ENCODE data around the gene PITRM1. TPM values are rescaled to one million over a fixed set of nuclear protein-coding genes. Genes with fewer than 3 reads are reported as not detected.
"Not testable (repeated sequence)": the region's sequence is repeated elsewhere in the genome, so short reads cannot be mapped to it uniquely, and the experiment has no call there.

The PITRM1 gene
- 51.9 TPM for polyA plus RNA-seq (2013, experiment 1 of 4)
- polyA plus RNA-seq (2013, experiment 2 of 4): 47.9 TPM
- 44.5 TPM for polyA plus RNA-seq (2013, experiment 3 of 4)
- polyA plus RNA-seq (2013, experiment 4 of 4): 50.6 TPM

DNA sequence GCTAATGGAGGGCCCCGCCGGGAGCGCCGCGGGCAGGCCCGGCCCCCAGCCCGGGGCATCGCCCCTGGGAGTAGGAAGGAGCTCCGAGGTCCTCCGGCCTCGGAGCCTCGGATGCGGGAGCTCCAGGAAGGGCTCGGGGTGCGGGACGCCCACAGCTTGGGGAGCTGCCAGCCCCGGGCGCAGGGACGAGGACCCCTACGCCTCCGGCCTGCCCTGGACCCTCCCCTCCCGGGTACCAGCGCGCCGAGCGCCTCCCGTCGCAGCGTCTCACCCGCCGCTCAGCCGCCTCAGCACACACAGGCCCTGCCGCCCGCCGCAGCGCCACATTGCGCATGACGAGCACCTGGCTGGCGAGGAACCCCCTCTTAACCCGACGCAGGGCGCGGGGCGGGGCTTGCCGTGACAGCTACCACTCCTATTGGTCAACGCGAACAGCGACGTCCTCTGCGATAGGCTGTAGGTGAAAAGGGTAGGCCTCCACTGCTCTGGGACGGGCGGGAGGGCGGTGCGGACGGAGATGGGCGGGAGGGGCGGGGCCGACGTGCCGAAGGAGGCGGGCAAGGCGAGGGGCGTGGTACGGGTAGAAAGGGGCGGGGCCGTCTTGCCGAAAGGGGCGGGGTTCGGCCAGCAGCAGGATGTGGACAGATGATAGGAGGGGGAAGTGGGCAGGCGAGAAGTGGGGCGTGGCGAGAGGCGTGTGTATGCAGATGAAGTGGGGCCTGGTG is at the start of gene PITRM1:
PITRM1 (minus strand) TSS at position 337 of the 725 bp plus-strand sequence; CDS start at position 327, 10 bp downstream.
- peak within 1 kb of the TSS; percentile 85 for H3K4me3 ChIP-seq (ENCODE audit: insufficient read depth, low read depth, low read length)
- H3K4me1 ChIP-seq (ENCODE audit: control insufficient read depth, insufficient read depth, low read length): peaks cover 4% of the 10 kb centered on the region
- H3K9me3 ChIP-seq (ENCODE audit: control insufficient read depth, low read length): no peaks in the 10 kb centered on the region
- H3K27me3 ChIP-seq (ENCODE audit: control insufficient read depth, insufficient read depth, low read length, poor library complexity, severe bottlenecking): no peaks in the 10 kb centered on the region
- H3K27ac ChIP-seq (ENCODE audit: insufficient read depth, low read depth, low read length, poor library complexity, severe bottlenecking): no peak within 1 kb of the TSS
- WGBS, 2 experiments: 1% methylated on average over 73 of the region's 73 CpGs
- no peaks in the 10 kb centered on the region for H3K36me3 ChIP-seq (ENCODE audit: control insufficient read depth, insufficient read depth, low read length)

DNA sequence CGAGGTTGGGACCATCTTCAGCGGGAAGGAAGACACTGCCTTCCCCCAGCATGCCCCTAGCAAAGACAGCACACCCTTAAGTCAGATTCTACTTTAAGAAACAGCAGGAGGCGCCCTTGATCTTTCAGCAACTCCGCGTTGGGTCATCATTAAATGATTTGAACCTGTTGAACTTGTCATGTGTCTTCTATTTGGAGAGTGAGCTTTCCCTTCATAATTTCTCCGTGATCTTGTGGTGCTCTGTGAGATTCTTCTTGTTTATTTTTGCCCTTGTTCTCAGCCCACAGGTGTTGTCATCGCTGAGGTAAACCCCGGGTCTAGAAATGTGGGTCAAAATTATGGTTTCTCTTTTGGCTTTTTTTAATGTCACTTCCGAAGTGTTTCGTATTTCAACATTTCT is 49.5 kb upstream of the PITRM1 start:
- H3K27me3 ChIP-seq (ENCODE audit: control insufficient read depth, insufficient read depth, low read length, poor library complexity, severe bottlenecking): no peaks in the 10 kb centered on the region
- H3K9me3 ChIP-seq (ENCODE audit: control insufficient read depth, low read length): no peaks in the 10 kb centered on the region
- 81 to 86% methylated on average over 10 of the region's 10 CpGs for WGBS, 2 experiments
- no peak overlapping the region for H3K27ac ChIP-seq (ENCODE audit: insufficient read depth, low read depth, low read length, poor library complexity, severe bottlenecking)
- H3K36me3 ChIP-seq (ENCODE audit: control insufficient read depth, insufficient read depth, low read length): no peaks in the 10 kb centered on the region
- no peak overlapping the region for H3K4me3 ChIP-seq (ENCODE audit: insufficient read depth, low read depth, low read length)
- H3K4me1 ChIP-seq (ENCODE audit: control insufficient read depth, insufficient read depth, low read length): no peaks in the 10 kb centered on the region

DNA sequence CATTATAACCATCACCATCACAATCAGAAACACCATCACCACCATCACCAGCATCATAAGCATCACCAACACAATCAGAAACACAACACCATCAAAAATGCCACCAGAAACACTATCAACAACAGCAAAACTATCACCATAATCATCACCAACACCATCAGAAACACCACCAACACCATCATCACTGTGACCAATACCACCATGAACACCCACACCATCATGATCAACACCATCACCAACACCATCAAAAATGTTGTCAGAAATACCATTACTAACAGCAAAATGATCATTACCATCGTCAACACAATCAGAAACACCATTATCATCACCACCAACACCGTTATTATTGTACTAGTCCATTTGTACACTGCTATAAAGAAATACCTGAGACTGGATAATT is 49.0 kb upstream of the PITRM1 start:
- not testable (repeated sequence) for H3K9me3 ChIP-seq (ENCODE audit: control insufficient read depth, low read length); H3K36me3 ChIP-seq (ENCODE audit: control insufficient read depth, insufficient read depth, low read length); H3K4me3 ChIP-seq (ENCODE audit: insufficient read depth, low read depth, low read length); H3K27me3 ChIP-seq (ENCODE audit: control insufficient read depth, insufficient read depth, low read length, poor library complexity, severe bottlenecking); H3K27ac ChIP-seq (ENCODE audit: insufficient read depth, low read depth, low read length, poor library complexity, severe bottlenecking); H3K4me1 ChIP-seq (ENCODE audit: control insufficient read depth, insufficient read depth, low read length)
- WGBS, 2 experiments: no CpG with 5 or more reads among the region's 2 CpGs

GRCh38 chr10:3220853-3221252 is 48.3 kb upstream of the PITRM1 start:
- H3K4me3 ChIP-seq (ENCODE audit: insufficient read depth, low read depth, low read length): no peak overlapping the region
- H3K9me3 ChIP-seq (ENCODE audit: control insufficient read depth, low read length): no peaks in the 10 kb centered on the region
- no peak overlapping the region for H3K27ac ChIP-seq (ENCODE audit: insufficient read depth, low read depth, low read length, poor library complexity, severe bottlenecking)
- H3K4me1 ChIP-seq (ENCODE audit: control insufficient read depth, insufficient read depth, low read length): no peaks in the 10 kb centered on the region
- no peaks in the 10 kb centered on the region for H3K36me3 ChIP-seq (ENCODE audit: control insufficient read depth, insufficient read depth, low read length)
- no peaks in the 10 kb centered on the region for H3K27me3 ChIP-seq (ENCODE audit: control insufficient read depth, insufficient read depth, low read length, poor library complexity, severe bottlenecking)

GRCh38 chr10:3219021-3219628 is 46.5 kb upstream of the PITRM1 start:
- H3K36me3 ChIP-seq (ENCODE audit: control insufficient read depth, insufficient read depth, low read length); H3K27me3 ChIP-seq (ENCODE audit: control insufficient read depth, insufficient read depth, low read length, poor library complexity, severe bottlenecking); H3K4me3 ChIP-seq (ENCODE audit: insufficient read depth, low read depth, low read length); H3K4me1 ChIP-seq (ENCODE audit: control insufficient read depth, insufficient read depth, low read length); H3K27ac ChIP-seq (ENCODE audit: insufficient read depth, low read depth, low read length, poor library complexity, severe bottlenecking); H3K9me3 ChIP-seq (ENCODE audit: control insufficient read depth, low read length): not testable (repeated sequence)
- WGBS, 2 experiments: 91 to 92% methylated on average over 5 of the region's 5 CpGs

DNA sequence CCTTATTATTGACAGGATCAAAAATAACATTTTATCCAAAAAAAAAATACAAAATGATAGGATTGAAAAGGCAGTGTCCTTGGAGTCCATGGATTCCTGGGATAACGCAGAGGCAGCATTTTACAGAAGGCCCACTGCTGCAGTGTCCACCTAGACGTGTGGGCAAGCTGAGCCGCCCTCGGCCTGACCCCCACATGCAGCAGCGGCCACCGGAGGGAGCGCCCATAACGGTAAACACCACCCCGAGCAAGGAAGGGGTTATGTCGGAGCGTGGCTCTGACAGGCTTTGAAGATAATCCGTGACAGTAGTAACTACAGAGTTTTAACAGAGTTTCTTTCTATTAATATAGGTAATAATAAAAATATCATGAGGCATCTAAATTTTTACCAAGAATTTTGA is 45.3 kb upstream of the PITRM1 start:
- H3K9me3 ChIP-seq (ENCODE audit: control insufficient read depth, low read length): no peaks in the 10 kb centered on the region
- H3K27me3 ChIP-seq (ENCODE audit: control insufficient read depth, insufficient read depth, low read length, poor library complexity, severe bottlenecking): no peaks in the 10 kb centered on the region
- WGBS, 2 experiments: 86 to 89% methylated on average over 11 to 12 of the region's 12 CpGs
- H3K27ac ChIP-seq (ENCODE audit: insufficient read depth, low read depth, low read length, poor library complexity, severe bottlenecking): no peak overlapping the region
- no peaks in the 10 kb centered on the region for H3K36me3 ChIP-seq (ENCODE audit: control insufficient read depth, insufficient read depth, low read length)
- no peak overlapping the region for H3K4me3 ChIP-seq (ENCODE audit: insufficient read depth, low read depth, low read length)
- H3K4me1 ChIP-seq (ENCODE audit: control insufficient read depth, insufficient read depth, low read length): no peaks in the 10 kb centered on the region

DNA sequence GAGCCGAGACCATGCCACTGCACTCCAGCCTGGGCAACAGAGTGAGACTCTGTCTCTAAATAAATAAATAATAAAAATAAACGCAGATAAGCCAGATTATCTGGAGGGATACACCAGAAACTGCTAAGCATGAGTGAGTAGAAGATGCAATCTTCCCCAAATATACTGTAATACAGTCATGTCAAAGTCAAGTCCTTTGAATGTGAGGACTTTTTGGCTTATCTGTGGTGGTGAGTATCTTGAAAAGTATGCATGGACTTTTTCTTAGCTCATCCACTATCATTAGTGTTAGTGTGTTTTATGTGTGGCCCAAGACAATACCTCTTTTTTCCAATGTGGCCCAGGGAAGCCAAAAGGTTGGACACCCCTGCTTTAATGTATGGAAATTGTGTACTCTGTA is 44.7 kb upstream of the PITRM1 start:
- H3K27me3 ChIP-seq (ENCODE audit: control insufficient read depth, insufficient read depth, low read length, poor library complexity, severe bottlenecking): no peaks in the 10 kb centered on the region
- H3K9me3 ChIP-seq (ENCODE audit: control insufficient read depth, low read length): no peaks in the 10 kb centered on the region
- H3K36me3 ChIP-seq (ENCODE audit: control insufficient read depth, insufficient read depth, low read length): no peaks in the 10 kb centered on the region
- WGBS, 2 experiments: 81 to 83% methylated on average over 1 to 2 of the region's 2 CpGs
- no peak overlapping the region for H3K27ac ChIP-seq (ENCODE audit: insufficient read depth, low read depth, low read length, poor library complexity, severe bottlenecking)
- H3K4me1 ChIP-seq (ENCODE audit: control insufficient read depth, insufficient read depth, low read length): no peaks in the 10 kb centered on the region
- H3K4me3 ChIP-seq (ENCODE audit: insufficient read depth, low read depth, low read length): no peak overlapping the region

GRCh38 chr10:3215153-3215775 is 42.7 kb upstream of the PITRM1 start:
- 84 to 87% methylated on average over 14 of the region's 14 CpGs for WGBS, 2 experiments
- no peak overlapping the region for H3K27ac ChIP-seq (ENCODE audit: insufficient read depth, low read depth, low read length, poor library complexity, severe bottlenecking)
- H3K27me3 ChIP-seq (ENCODE audit: control insufficient read depth, insufficient read depth, low read length, poor library complexity, severe bottlenecking): no peaks in the 10 kb centered on the region

DNA sequence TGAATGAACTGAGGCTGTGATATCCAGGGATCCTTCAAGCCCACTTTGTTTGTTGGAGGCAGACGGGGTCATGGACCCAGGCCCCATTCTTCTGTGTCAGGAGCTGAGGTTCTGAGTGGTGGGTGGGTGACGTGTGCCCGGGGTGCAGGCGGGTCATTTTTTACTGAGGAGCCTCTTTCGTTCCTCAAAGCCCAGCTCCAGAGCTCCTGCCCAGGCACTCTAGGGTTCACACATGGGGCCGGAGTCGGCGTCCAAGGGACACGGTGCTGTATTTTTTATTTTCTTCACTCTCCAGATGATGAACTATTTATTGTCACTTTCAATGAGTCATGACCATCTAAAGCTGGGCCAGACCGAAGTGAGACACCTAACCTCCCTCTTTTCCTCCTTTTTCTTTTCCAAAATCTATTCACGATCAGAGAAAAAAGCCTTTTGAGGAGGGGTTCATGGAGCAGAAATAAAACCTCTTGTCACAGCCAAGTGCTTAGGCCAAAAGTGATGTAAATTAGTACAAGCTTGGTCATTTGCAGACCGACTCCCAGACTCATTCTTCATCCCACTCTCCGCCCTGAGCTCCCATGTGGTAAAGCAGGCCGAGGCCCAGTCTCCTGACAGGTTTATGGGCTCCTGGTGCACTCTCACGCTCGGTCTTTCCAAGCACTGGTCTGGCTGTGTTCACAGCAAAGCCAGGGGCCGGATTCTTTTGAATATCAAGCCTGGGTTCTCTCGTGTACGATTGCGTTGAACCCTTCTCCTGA is 41.4 kb upstream of the PITRM1 start:
- Histone ChIP-seq H3K27ac (ENCODE audit: insufficient read depth, low read depth, low read length, poor library complexity, severe bottlenecking) (no peak overlapping the region), H3K9me3 (ENCODE audit: control insufficient read depth, low read length) (no peaks in the 10 kb centered on the region), H3K4me3 (ENCODE audit: insufficient read depth, low read depth, low read length) (no peak overlapping the region), H3K4me1 (ENCODE audit: control insufficient read depth, insufficient read depth, low read length) (no peaks in the 10 kb centered on the region), H3K27me3 (ENCODE audit: control insufficient read depth, insufficient read depth, low read length, poor library complexity, severe bottlenecking) (no peaks in the 10 kb centered on the region), H3K36me3 (ENCODE audit: control insufficient read depth, insufficient read depth, low read length) (no peaks in the 10 kb centered on the region)
- 94 to 95% methylated on average over 20 of the region's 20 CpGs for whole genome bisulfite sequencing, 2 experiments

More at GRCh38 chr10:3215153-3215775, 42.7 kb upstream of the PITRM1 start:
- Histone ChIP-seq H3K4me3 (ENCODE audit: insufficient read depth, low read depth, low read length) (no peak overlapping the region), H3K36me3 (ENCODE audit: control insufficient read depth, insufficient read depth, low read length) (no peaks in the 10 kb centered on the region), H3K9me3 (ENCODE audit: control insufficient read depth, low read length) (no peaks in the 10 kb centered on the region), H3K4me1 (ENCODE audit: control insufficient read depth, insufficient read depth, low read length) (no peaks in the 10 kb centered on the region)

DNA sequence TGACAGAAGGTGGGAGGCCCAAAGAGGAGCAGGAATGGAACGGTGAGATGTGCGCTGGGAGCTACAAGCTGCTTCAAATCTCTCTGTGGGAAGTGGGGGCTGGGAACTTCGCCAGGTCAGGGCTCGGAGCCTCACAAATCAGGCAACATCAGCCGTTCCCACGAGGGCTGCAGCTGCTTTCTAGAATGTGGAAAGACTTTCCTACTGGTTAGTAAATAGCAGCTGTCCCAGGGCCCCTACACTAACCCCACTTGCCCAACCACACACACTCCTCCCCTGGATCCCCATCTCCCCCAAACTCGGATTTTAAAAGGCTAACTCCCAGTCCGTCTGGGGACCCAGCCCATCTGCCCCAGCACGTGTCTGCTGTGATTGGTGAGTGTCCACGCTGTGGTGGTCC is 40.6 kb upstream of the PITRM1 start:
- Histone ChIP-seq H3K36me3 (ENCODE audit: control insufficient read depth, insufficient read depth, low read length) (no peaks in the 10 kb centered on the region), H3K27me3 (ENCODE audit: control insufficient read depth, insufficient read depth, low read length, poor library complexity, severe bottlenecking) (no peaks in the 10 kb centered on the region), H3K9me3 (ENCODE audit: control insufficient read depth, low read length) (no peaks in the 10 kb centered on the region), H3K4me1 (ENCODE audit: control insufficient read depth, insufficient read depth, low read length) (no peaks in the 10 kb centered on the region), H3K4me3 (ENCODE audit: insufficient read depth, low read depth, low read length) (no peak overlapping the region), H3K27ac (ENCODE audit: insufficient read depth, low read depth, low read length, poor library complexity, severe bottlenecking) (no peak overlapping the region)
- 82 to 86% methylated on average over 10 of the region's 10 CpGs for WGBS, 2 experiments

Data from ectodermal cell (in vitro differentiated cells).